ENCODE measurements around the gene THEM5. TPM values are rescaled to one million over a fixed set of nuclear protein-coding genes. Genes with fewer than 3 reads are reported as not detected.
"Not testable (repeated sequence)": the region's sequence is repeated elsewhere in the genome, so short reads cannot be mapped to it uniquely, and the experiment has no call there.

Gene THEM5
- total and polyA plus RNA-seq, 7 donors = not detected

- DNase-seq (no peak), ATAC-seq (no peak)
- Histone ChIP-seq H3K4me3 (no peak overlapping the region), H3K9me3 (no peaks in the 10 kb centered on the region), H3K27me3 (ENCODE audit: insufficient read depth in 3 of 3, low read length in 2 of 3) (no peaks in the 10 kb centered on the region), H3K4me1 (no peaks in the 10 kb centered on the region), H3K27ac (no peak overlapping the region), H3K36me3 (ENCODE audit: insufficient read depth in 1 of 2, low read depth in 1 of 2) (peaks cover 0 to 21% of the 10 kb centered on the region in 2 donors)
- TF ChIP-seq CTCF (IDR thresholded peaks at IDR 0.05) = no peak
- intact Hi-C loops (cut with DNase I) = no loop called here
- WGBS, 3 donors = 45 to 52% (median 48%) methylated on average over 2 of the region's 2 CpGs
Observed at GRCh38 chr1:151881479-151881878, 28.0 kb upstream of the THEM5 start.

DNA sequence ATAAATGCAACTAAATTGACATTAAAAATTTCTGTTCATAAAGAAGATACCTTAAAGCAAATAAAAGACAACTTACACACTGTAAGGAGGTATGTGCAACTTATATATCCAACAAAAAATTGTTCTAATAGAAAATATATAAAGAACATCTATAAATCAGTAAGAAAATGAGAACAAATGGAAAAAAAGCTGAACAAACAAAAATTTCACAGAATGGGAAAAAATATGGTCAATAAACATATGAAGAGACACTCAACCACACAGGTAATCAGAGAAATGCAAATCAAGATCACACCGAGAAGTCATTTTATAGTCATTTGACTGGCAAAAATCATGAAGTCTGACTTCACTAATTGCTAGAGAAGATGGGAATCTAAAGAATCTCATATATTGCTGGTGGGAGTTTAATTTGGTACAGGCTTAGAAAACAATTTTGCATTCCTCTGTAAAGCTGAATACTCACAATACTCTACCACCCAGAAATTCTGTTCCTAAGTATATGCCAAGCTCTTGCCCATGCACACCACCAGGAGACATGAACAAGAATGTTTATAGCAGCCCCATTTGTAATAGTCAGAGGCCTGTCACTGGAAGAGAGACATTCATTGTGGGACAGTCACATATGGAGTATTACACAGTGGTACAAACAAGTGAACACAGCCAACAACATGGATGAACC lies 22.0 kb upstream of the THEM5 start:
- 92 to 98% (median 97%) methylated on average over 1 of the region's 1 CpG for WGBS, 3 donors
- H3K4me3 ChIP-seq = no peak overlapping the region
- peaks cover 0 to 30% of the 10 kb centered on the region in 2 donors for H3K36me3 ChIP-seq (ENCODE audit: insufficient read depth in 1 of 2, low read depth in 1 of 2)
- no peaks in the 10 kb centered on the region for H3K27me3 ChIP-seq (ENCODE audit: insufficient read depth in 3 of 3, low read length in 2 of 3)
- intact Hi-C loops (cut with DNase I) = no loop called here
- H3K27ac ChIP-seq = no peak overlapping the region
- DNase-seq (no peak), ATAC-seq (no peak)
- H3K4me1 ChIP-seq = no peaks in the 10 kb centered on the region
- H3K9me3 ChIP-seq = no peaks in the 10 kb centered on the region
- TF ChIP-seq CTCF (IDR thresholded peaks at IDR 0.05) = no peak

DNA sequence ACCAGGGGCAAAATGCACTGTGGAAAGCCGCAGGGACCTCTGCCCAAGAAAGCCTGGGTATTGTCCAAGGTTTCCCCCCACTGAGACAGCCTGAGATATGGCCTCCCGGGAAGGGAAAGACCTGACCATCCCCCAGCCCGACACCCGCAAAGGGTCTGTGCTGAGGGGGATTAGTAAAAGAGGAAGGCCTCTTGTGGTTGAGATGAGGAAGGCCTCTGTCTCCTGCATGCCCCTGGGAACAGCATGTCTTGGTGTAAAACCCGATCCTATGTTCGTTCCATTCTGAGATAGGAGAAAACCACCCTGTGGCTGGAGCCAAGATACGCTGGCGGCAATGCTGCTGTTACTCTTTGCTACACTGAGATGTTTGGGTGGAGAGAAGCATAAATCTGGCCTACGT lies 19.3 kb upstream of the THEM5 start:
- H3K36me3 ChIP-seq (ENCODE audit: insufficient read depth in 1 of 2, low read depth in 1 of 2) = peaks cover 0 to 30% of the 10 kb centered on the region in 2 donors
- H3K4me3 ChIP-seq; H3K27me3 ChIP-seq (ENCODE audit: insufficient read depth in 3 of 3, low read length in 2 of 3); DNase-seq; H3K27ac ChIP-seq; intact Hi-C loops (cut with DNase I); H3K4me1 ChIP-seq; H3K9me3 ChIP-seq; ATAC-seq: not testable (repeated sequence)
- WGBS, 3 donors = 71 to 77% (median 74%) methylated on average over 9 of the region's 9 CpGs

DNA sequence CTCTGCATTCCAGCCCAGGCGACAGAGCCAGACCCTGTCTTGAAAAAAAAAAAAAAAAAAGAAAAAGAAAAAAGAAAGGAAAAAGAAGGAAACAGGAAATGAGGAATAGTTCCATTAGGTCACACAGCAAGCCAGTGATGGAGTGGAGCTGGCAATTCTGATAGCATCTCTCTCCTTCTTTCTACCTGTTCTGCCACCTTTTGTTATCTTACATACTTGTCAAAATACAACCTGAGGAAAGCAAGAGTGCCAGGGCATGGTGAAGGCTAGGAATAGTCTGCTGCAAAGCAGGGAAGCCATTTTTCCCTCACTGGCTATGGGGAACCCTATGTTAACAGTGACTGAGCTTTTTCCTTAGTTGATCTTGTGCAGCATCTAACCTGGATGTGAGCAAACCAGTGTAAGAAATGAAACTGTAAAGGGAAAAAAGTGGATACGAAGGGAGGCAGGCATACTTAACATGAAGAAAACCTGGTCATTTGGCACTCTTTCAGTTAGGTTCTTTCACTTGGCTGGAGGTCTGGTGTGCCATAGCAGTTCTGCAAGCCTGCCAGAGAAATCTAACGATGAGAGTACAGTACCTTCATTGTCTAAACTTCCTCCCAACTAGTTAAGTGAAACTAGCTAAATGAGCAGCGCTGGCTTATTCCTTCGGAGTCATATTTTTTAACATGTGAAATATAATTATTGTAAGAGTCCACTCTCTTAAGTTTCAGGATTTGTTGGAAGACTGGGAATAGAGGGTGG lies 17.9 kb upstream of the THEM5 start:
- ATAC-seq = no peak
- Histone ChIP-seq H3K9me3 (no peaks in the 10 kb centered on the region), H3K4me3 (no peak overlapping the region), H3K36me3 (ENCODE audit: insufficient read depth in 1 of 2, low read depth in 1 of 2) (peaks cover 0 to 23% of the 10 kb centered on the region in 2 donors), H3K4me1 (no peaks in the 10 kb centered on the region), H3K27me3 (ENCODE audit: insufficient read depth in 3 of 3, low read length in 2 of 3) (peaks cover 0 to 3% (median 0%) of the 10 kb centered on the region in 3 donors), H3K27ac (no peak overlapping the region)
- 35 to 48% (median 44%) methylated on average over 5 of the region's 5 CpGs for WGBS, 3 donors
- no peak for TF ChIP-seq CTCF (IDR thresholded peaks at IDR 0.05)
- DNase-seq = no peak
- intact Hi-C loops (cut with DNase I) = no loop called here

DNA sequence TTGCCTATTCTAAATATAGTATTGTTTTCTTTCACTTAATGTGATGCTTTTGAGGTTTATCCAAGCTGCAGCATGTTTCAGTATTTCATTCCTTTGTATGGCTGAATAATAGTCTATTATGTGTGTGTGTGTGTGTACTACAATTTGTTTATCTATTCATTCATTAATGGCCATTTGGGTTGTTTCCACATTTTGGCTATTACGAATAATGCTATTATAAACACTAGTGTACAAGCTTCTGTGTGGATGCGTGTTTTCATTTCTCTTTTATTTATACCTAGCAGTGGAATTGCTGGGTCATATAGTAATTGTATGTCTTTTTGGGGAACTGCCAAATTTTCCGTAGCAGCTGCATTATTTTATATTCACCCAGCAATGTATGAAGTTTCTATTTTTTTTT lies 15.0 kb upstream of the THEM5 start:
- Histone ChIP-seq H3K27ac (no peak overlapping the region), H3K9me3 (no peaks in the 10 kb centered on the region), H3K36me3 (ENCODE audit: insufficient read depth in 1 of 2, low read depth in 1 of 2) (peaks cover 0 to 4% of the 10 kb centered on the region in 2 donors), H3K27me3 (ENCODE audit: insufficient read depth in 3 of 3, low read length in 2 of 3) (peaks cover 0 to 5% (median 0%) of the 10 kb centered on the region in 3 donors), H3K4me1 (no peaks in the 10 kb centered on the region), H3K4me3 (no peak overlapping the region)
- intact Hi-C loops (cut with DNase I) = no loop called here
- TF ChIP-seq CTCF (IDR thresholded peaks at IDR 0.05) = no peak
- WGBS, 3 donors = 18 to 44% (median 27%) methylated on average over 3 of the region's 3 CpGs
- ATAC-seq (no peak), DNase-seq (no peak)

All from psoas muscle (tissue), 8 donors.